Endometrium (tissue), 2 donors: Measurements from ENCODE around the gene CDC25C.
"Not testable (repeated sequence)": the region's sequence is repeated elsewhere in the genome, so short reads cannot be mapped to it uniquely, and the experiment has no call there.

ENCODE experiments used
- FAIRE-seq: peaks from 2 replicates; lab custom pipeline; 2012; peaks lifted over from hg19 to GRCh38; lab: Jason Lieb, UNC
- donor health status: control.
- donor health status: control.

Gene CDC25C

GRCh38 chr5:138275379-138275782, 56.2 kb downstream of the CDC25C start:
- no peak for FAIRE-seq

GRCh38 chr5:138274189-138274853, 57.3 kb downstream of the CDC25C start, which contains the start of gene GFRA3:
GFRA3 (minus strand) TSS chr5:138274621; CDS start chr5:138274424, 197 bp downstream.
- no peak for FAIRE-seq

- no peak for FAIRE-seq
Measured at GRCh38 chr5:138273834-138274188, 57.8 kb downstream of the CDC25C start.

GRCh38 chr5:138272681-138273080, 58.9 kb downstream of the CDC25C start:
- no peak for FAIRE-seq

- no peak for FAIRE-seq
Measured at GRCh38 chr5:138271281-138271680, 60.3 kb downstream of the CDC25C start.

- FAIRE-seq = no peak
Measured at GRCh38 chr5:138264183-138264582, 67.4 kb downstream of the CDC25C start.

- FAIRE-seq = no peak
Measured at GRCh38 chr5:138263581-138263980, 68.0 kb downstream of the CDC25C start.

- FAIRE-seq = no peak
Measured at GRCh38 chr5:138258704-138259292, 72.8 kb downstream of the CDC25C start.

GRCh38 chr5:138257583-138257982, 74.0 kb downstream of the CDC25C start:
- FAIRE-seq = no peak

- no peak for FAIRE-seq
Measured at GRCh38 chr5:138252944-138253343, 78.7 kb downstream of the CDC25C start.

- FAIRE-seq = not testable (repeated sequence)
Measured at GRCh38 chr5:138247800-138248199, 83.8 kb downstream of the CDC25C start.

- FAIRE-seq = no peak
Measured at GRCh38 chr5:138246822-138247221, 84.8 kb downstream of the CDC25C start.

GRCh38 chr5:138246334-138246733, 85.3 kb downstream of the CDC25C start:
- no peak for FAIRE-seq

- FAIRE-seq = no peak
Measured at GRCh38 chr5:138245717-138246116, 85.9 kb downstream of the CDC25C start.

GRCh38 chr5:138243794-138244193, 87.8 kb downstream of the CDC25C start:
- FAIRE-seq = no peak

GRCh38 chr5:138241688-138242571, 89.7 kb downstream of the CDC25C start:
- no peak for FAIRE-seq

GRCh38 chr5:138240650-138241385, 90.8 kb downstream of the CDC25C start:
- FAIRE-seq = no peak

GRCh38 chr5:138238034-138238433, 93.6 kb downstream of the CDC25C start:
- FAIRE-seq = no peak
